Activated T-cell treated with anti-CD3 and anti-CD28 coated beads, Interleukin-2, amount 50 U/mL, for 72 hours (primary cell): ENCODE results near the gene DAAM1. TPM values are rescaled to one million over a fixed set of nuclear protein-coding genes. Genes with fewer than 3 reads are reported as not detected.

Experiments
- ATAC-seq, 2 donors: fragments of 150-1000 bp; cut with Tn5 transposase; replicated peaks in 1 of 2; 2 replicates each; pipeline ENCODE4 v1.10.0; 2021; ENCODE audit warnings: moderate library complexity in 2 of 2, mild to moderate bottlenecking in 1 of 2
- DNase-seq, 2 donors: peaks; one replicate each; pipeline ENCODE4 v3.0.0; 2021 to 2022; ENCODE audit warnings: mixed read lengths in 1 of 2
- H3K27ac Mint-ChIP-seq: one replicate; pipeline ENCODE4 v1.8.0; 2022; ENCODE audit warnings: mild to moderate bottlenecking, moderate library complexity, mixed read lengths
- H3K27me3 Mint-ChIP-seq: one replicate; pipeline ENCODE4 v1.8.0; 2022; ENCODE audit warnings: low read depth, mixed read lengths
- H3K36me3 Mint-ChIP-seq, 2 donors: one replicate each; pipeline ENCODE4 v1.8.0; 2022; ENCODE audit warnings: mixed read lengths in 2 of 2, mild to moderate bottlenecking in 1 of 2; ENCODE audit not compliant: insufficient read depth in 2 of 2
- H3K4me1 Mint-ChIP-seq: one replicate; pipeline ENCODE4 v1.8.0; 2022; ENCODE audit warnings: low read depth, mixed read lengths
- H3K4me3 Mint-ChIP-seq, 2 donors: one replicate each; pipeline ENCODE4 v1.8.0; 2022; ENCODE audit warnings: mild to moderate bottlenecking in 2 of 2, mixed read lengths in 2 of 2, moderate library complexity in 2 of 2
- H3K9me3 Mint-ChIP-seq, 2 donors: one replicate each; pipeline ENCODE4 v1.8.0; 2022; ENCODE audit warnings: mixed read lengths in 2 of 2
- total RNA-seq, 2 donors: library from RNA; stranded (reverse); gene quantifications; one replicate each; pipeline ENCODE4 v1.2.3, GENCODE V29; 2022

The DAAM1 gene
- total RNA-seq, 2 donors from 2014 or later, result 7.8 to 14.1 TPM

DNA sequence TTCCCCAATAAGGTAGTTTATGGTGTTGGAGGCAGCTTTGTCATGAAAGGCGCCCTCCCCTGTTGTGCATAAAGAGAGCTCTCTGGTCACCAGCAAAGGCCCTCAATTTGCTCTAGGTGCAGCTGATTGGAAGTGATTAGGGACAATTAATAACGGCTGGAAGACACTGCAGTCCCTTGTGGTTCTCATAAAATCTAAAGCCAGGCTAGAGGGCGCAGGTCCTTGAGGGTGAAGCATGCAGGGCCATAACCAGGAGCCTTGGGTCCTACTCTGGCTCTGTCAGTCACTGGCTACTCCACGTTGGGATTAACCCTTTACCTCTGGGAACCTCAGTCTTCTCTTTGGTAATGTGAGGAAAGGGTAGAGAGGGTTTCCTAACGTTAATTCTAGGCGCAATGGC is 1.9 kb downstream of the DAAM1 start:
- Mint-ChIP-seq H3K27ac (peak overlapping the region; percentile 75), H3K27me3 (peaks cover 19% of the 10 kb centered on the region), H3K4me1 (peaks cover 21% of the 10 kb centered on the region), H3K36me3 (no peaks in the 10 kb centered on the region), H3K9me3 (no peaks in the 10 kb centered on the region), H3K4me3 (peak overlapping the region; percentile 92 to 98)
- no peak for DNase-seq
- ATAC-seq, result no peak

GRCh38 chr14:59195912-59196311 is 7.4 kb downstream of the DAAM1 start:
- Mint-ChIP-seq H3K27ac (no peak overlapping the region), H3K27me3 (no peaks in the 10 kb centered on the region), H3K4me1 (peaks cover 5% of the 10 kb centered on the region), H3K9me3 (no peaks in the 10 kb centered on the region), H3K36me3 (no peaks in the 10 kb centered on the region), H3K4me3 (no peak overlapping the region)
- no peak for DNase-seq
- ATAC-seq, result no peak

GRCh38 chr14:59197695-59198262 is 9.3 kb downstream of the DAAM1 start:
- DNase-seq, result no peak
- no peaks in the 10 kb centered on the region for H3K27me3 Mint-ChIP-seq
- H3K9me3 Mint-ChIP-seq, result no peaks in the 10 kb centered on the region
- no peak for ATAC-seq
- H3K27ac Mint-ChIP-seq, result no peak overlapping the region
- no peak overlapping the region for H3K4me3 Mint-ChIP-seq
- H3K36me3 Mint-ChIP-seq, result no peaks in the 10 kb centered on the region
- H3K4me1 Mint-ChIP-seq, result peaks cover 7% of the 10 kb centered on the region

GRCh38 chr14:59199205-59199604 is 10.7 kb downstream of the DAAM1 start:
- peak overlapping the region; percentile 15 for H3K27ac Mint-ChIP-seq
- H3K4me1 Mint-ChIP-seq, result peaks cover 7% of the 10 kb centered on the region
- DNase-seq (no peak), ATAC-seq (no peak)
- no peaks in the 10 kb centered on the region for H3K9me3 Mint-ChIP-seq
- H3K36me3 Mint-ChIP-seq, result no peaks in the 10 kb centered on the region
- H3K4me3 Mint-ChIP-seq, result no peak overlapping the region
- no peaks in the 10 kb centered on the region for H3K27me3 Mint-ChIP-seq

GRCh38 chr14:59199614-59200013 is 11.1 kb downstream of the DAAM1 start:
- no peak for ATAC-seq
- Mint-ChIP-seq H3K27ac (no peak overlapping the region), H3K4me1 (peaks cover 7% of the 10 kb centered on the region), H3K4me3 (no peak overlapping the region), H3K27me3 (no peaks in the 10 kb centered on the region), H3K9me3 (no peaks in the 10 kb centered on the region), H3K36me3 (no peaks in the 10 kb centered on the region)
- no peak for DNase-seq

GRCh38 chr14:59200195-59200594 is 11.7 kb downstream of the DAAM1 start:
- Mint-ChIP-seq H3K4me3 (no peak overlapping the region), H3K27ac (no peak overlapping the region), H3K9me3 (no peaks in the 10 kb centered on the region), H3K27me3 (no peaks in the 10 kb centered on the region), H3K36me3 (peaks cover 0 to 1% of the 10 kb centered on the region in 2 donors), H3K4me1 (peaks cover 7% of the 10 kb centered on the region)
- ATAC-seq (no peak), DNase-seq (no peak)

GRCh38 chr14:59202031-59202430 is 13.6 kb downstream of the DAAM1 start:
- ATAC-seq, result peak in 1 of 2 donors; percentile 39
- Mint-ChIP-seq H3K27me3 (no peaks in the 10 kb centered on the region), H3K27ac (no peak overlapping the region), H3K36me3 (peaks cover 0 to 1% of the 10 kb centered on the region in 2 donors), H3K9me3 (no peaks in the 10 kb centered on the region), H3K4me3 (peak overlapping the region in 1 of 2 donors; percentile 22), H3K4me1 (peaks cover 7% of the 10 kb centered on the region)
- peak; percentile 1 to 12 for DNase-seq

GRCh38 chr14:59204305-59204704 is 15.8 kb downstream of the DAAM1 start:
- DNase-seq, result no peak
- ATAC-seq, result no peak
- Mint-ChIP-seq H3K9me3 (no peaks in the 10 kb centered on the region), H3K4me3 (no peak overlapping the region), H3K27me3 (no peaks in the 10 kb centered on the region), H3K4me1 (peaks cover 14% of the 10 kb centered on the region), H3K27ac (no peak overlapping the region), H3K36me3 (peaks cover 0 to 1% of the 10 kb centered on the region in 2 donors)

DNA sequence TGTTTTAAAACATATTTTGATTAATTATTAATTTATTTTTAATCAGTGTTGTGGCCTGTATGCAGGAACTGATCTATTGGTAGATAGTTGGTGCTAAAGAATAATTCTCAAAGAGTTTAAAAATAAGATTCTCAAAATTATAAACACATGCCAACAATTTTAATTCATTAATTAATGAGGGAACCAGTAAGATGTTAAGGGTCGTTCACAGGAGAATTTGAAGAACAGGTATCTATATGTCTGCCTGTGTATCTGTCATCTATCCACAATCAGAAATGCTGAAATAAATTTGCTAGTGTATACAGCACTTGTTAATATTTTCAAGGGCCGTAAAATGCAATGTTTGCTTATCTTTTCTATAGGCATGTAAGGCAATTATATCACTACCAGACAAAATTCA is 18.4 kb downstream of the DAAM1 start:
- H3K4me1 Mint-ChIP-seq, result peaks cover 11% of the 10 kb centered on the region
- DNase-seq, result no peak
- no peaks in the 10 kb centered on the region for H3K9me3 Mint-ChIP-seq
- H3K27me3 Mint-ChIP-seq, result no peaks in the 10 kb centered on the region
- H3K27ac Mint-ChIP-seq, result no peak overlapping the region
- no peak for ATAC-seq
- no peak overlapping the region for H3K4me3 Mint-ChIP-seq
- H3K36me3 Mint-ChIP-seq, result peaks cover 0 to 1% of the 10 kb centered on the region in 2 donors

DNA sequence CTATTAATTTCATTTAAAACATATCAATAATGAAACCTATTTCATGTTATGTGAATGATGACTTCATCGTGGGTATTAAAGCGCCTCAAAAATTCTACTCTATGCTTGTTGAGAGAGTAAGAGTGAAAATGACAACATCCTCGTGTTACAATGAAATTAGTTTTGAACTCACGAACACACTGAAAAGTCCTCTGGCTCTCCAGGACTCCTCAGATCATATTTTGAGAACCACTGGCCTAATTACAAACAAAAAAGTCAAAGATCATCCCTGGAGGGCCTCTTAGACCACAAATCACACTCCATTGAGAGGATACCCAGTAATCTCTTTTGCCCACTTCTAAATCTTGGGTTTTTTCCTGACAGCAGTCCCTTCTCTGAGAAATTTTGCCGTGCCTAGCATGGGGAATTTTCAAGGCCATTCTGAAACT is 19.1 kb downstream of the DAAM1 start:
- H3K4me1 Mint-ChIP-seq, result peaks cover 7% of the 10 kb centered on the region
- DNase-seq (no peak), ATAC-seq (no peak)
- H3K4me3 Mint-ChIP-seq, result no peak overlapping the region
- H3K36me3 Mint-ChIP-seq, result peaks cover 0 to 1% of the 10 kb centered on the region in 2 donors
- no peak overlapping the region for H3K27ac Mint-ChIP-seq
- no peaks in the 10 kb centered on the region for H3K9me3 Mint-ChIP-seq
- H3K27me3 Mint-ChIP-seq, result no peaks in the 10 kb centered on the region

DNA sequence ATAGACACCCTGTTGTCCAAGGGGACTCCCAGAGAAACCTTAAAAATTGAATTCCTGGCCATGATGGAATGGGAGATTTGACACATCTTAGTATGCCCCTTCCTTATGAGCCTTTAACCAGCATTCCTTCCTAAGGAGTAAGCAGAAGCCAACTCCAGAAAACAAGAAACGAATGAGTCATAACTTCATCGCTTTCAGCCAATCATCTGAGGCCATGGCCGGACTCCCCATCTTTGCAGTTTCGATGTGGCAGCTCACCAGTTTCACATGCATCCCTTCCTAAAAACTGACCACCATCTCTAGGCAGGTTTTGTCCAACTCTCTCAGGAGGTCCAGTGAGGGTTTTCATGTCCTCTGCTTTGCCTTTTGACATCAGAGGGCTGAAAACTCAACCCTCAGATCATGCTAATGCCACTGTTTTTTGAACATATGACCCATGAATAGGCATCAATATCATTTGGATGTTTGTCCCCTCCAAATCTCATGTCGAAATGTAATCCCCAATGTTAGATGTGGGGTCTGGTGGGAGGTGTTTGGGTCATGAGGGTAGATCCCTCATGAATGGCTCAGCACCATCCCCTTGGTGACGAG is 19.9 kb downstream of the DAAM1 start:
- ATAC-seq (no peak), DNase-seq (no peak)
- Mint-ChIP-seq H3K4me1 (peaks cover 7% of the 10 kb centered on the region), H3K4me3 (no peak overlapping the region), H3K27me3 (no peaks in the 10 kb centered on the region), H3K9me3 (no peaks in the 10 kb centered on the region), H3K27ac (peak overlapping the region; percentile 10), H3K36me3 (peaks cover 0 to 1% of the 10 kb centered on the region in 2 donors)

GRCh38 chr14:59208954-59209353 is 20.5 kb downstream of the DAAM1 start:
- ATAC-seq, result no peak
- Mint-ChIP-seq H3K27ac (peak overlapping the region; percentile 10), H3K4me3 (no peak overlapping the region), H3K36me3 (peaks cover 0 to 1% of the 10 kb centered on the region in 2 donors), H3K27me3 (no peaks in the 10 kb centered on the region), H3K9me3 (no peaks in the 10 kb centered on the region), H3K4me1 (peaks cover 7% of the 10 kb centered on the region)
- DNase-seq, result no peak

GRCh38 chr14:59210621-59211020 is 22.2 kb downstream of the DAAM1 start:
- Mint-ChIP-seq H3K9me3 (no peaks in the 10 kb centered on the region), H3K36me3 (no peaks in the 10 kb centered on the region), H3K27me3 (no peaks in the 10 kb centered on the region), H3K4me3 (no peak overlapping the region), H3K4me1 (peaks cover 7% of the 10 kb centered on the region), H3K27ac (no peak overlapping the region)
- DNase-seq, result no peak
- no peak for ATAC-seq
